ENCODE results near the gene SCARB2.

The SCARB2 gene

GRCh38 chr4:76148142-76148865 lies 65.3 kb downstream of the SCARB2 start, which contains the start of gene NUP54:
TSS of gene NUP54 (minus strand) at chr4:76148397. CDS start at chr4:76148374, 23 bp downstream.
- no peaks in the 10 kb centered on the region for H3K27me3 ChIP-seq (replicated peaks)
- peak within 1 kb of the TSS; percentile 87 for H3K4me3 ChIP-seq (ENCODE audit: low read depth, low read length)
- DNase-seq, result peak; percentile 93
- no peaks in the 10 kb centered on the region for H3K36me3 ChIP-seq (replicated peaks)
- in situ Hi-C loops (cut with HindIII; ENCODE audit: low pct_ligation_motif_present, low sequenced_read_pairs), result no loop called here
- no peak for TF ChIP-seq CTCF (IDR thresholded peaks at IDR 0.05; ENCODE audit: low read depth, low read length, missing control alignments)
- peak within 1 kb of the TSS; percentile 72 for H3K27ac ChIP-seq

- Histone ChIP-seq H3K27ac (peak overlapping the region; percentile 72), H3K27me3 (replicated peaks) (no peaks in the 10 kb centered on the region), H3K36me3 (replicated peaks) (no peaks in the 10 kb centered on the region), H3K4me3 (ENCODE audit: low read depth, low read length) (peak overlapping the region; percentile 87)
- in situ Hi-C loops (cut with HindIII; ENCODE audit: low pct_ligation_motif_present, low sequenced_read_pairs), result no loop called here
- no peak for TF ChIP-seq CTCF (IDR thresholded peaks at IDR 0.05; ENCODE audit: low read depth, low read length, missing control alignments)
- peak; percentile 90 for DNase-seq
These were observed 66.0 kb downstream of the SCARB2 start for GRCh38 chr4:76147454-76148141.

- DNase-seq, result no peak
- peaks cover 11% of the 10 kb centered on the region for H3K36me3 ChIP-seq (replicated peaks)
- no peak for TF ChIP-seq CTCF (IDR thresholded peaks at IDR 0.05; ENCODE audit: low read depth, low read length, missing control alignments)
- no peak overlapping the region for H3K27ac ChIP-seq
- no peak overlapping the region for H3K4me3 ChIP-seq (ENCODE audit: low read depth, low read length)
- in situ Hi-C loops (cut with HindIII; ENCODE audit: low pct_ligation_motif_present, low sequenced_read_pairs), result no loop called here
- no peaks in the 10 kb centered on the region for H3K27me3 ChIP-seq (replicated peaks)
These were observed 69.1 kb downstream of the SCARB2 start for GRCh38 chr4:76144546-76144945.

GRCh38 chr4:76141241-76141640 lies 72.4 kb downstream of the SCARB2 start:
- in situ Hi-C loops (cut with HindIII; ENCODE audit: low pct_ligation_motif_present, low sequenced_read_pairs), result no loop called here
- no peak for DNase-seq

GRCh38 chr4:76127754-76128153 lies 85.9 kb downstream of the SCARB2 start:
- H3K4me3 ChIP-seq (ENCODE audit: low read depth, low read length), result no peak overlapping the region
- DNase-seq, result no peak
- peaks cover 7% of the 10 kb centered on the region for H3K36me3 ChIP-seq (replicated peaks)
- in situ Hi-C loops (cut with HindIII; ENCODE audit: low pct_ligation_motif_present, low sequenced_read_pairs), result no loop called here
- H3K27me3 ChIP-seq (replicated peaks), result no peaks in the 10 kb centered on the region
- no peak for TF ChIP-seq CTCF (IDR thresholded peaks at IDR 0.05; ENCODE audit: low read depth, low read length, missing control alignments)
- no peak overlapping the region for H3K27ac ChIP-seq

More at GRCh38 chr4:76141241-76141640, 72.4 kb downstream of the SCARB2 start:
- Histone ChIP-seq H3K36me3 (replicated peaks) (peaks cover 11% of the 10 kb centered on the region), H3K27me3 (replicated peaks) (no peaks in the 10 kb centered on the region), H3K4me3 (ENCODE audit: low read depth, low read length) (no peak overlapping the region), H3K27ac (no peak overlapping the region)
- TF ChIP-seq CTCF (IDR thresholded peaks at IDR 0.05; ENCODE audit: low read depth, low read length, missing control alignments), result no peak
